Spleen (tissue), 7 donors: ENCODE data around the gene PRDM16.

ENCODE experiments used
- POLR2A ChIP-seq, 3 donors: fragments of 450-650 bp; IDR thresholded peaks; one replicate each; pipeline ENCODE4 v1.5.1; 2017; ENCODE audit warnings: antibody characterized with exemption in 3 of 3, mild to moderate bottlenecking in 1 of 3
- POLR2AphosphoS5 ChIP-seq, 3 donors: sonication (generic); formaldehyde crosslinking; IDR thresholded peaks; one replicate each; pipeline ENCODE4 v1.5.1; 2017; ENCODE audit warnings: antibody characterized with exemption in 3 of 3
- TF ChIP-seq, protein P1 (sequence below), 11 experiments: fragments of 200-600 bp in 7 of 11; fragments of 450-650 bp in 4 of 11; sonication (generic) in 4 of 11; IDR thresholded peaks in 8 of 11; conservative IDR thresholded peaks in 3 of 11; 1 replicate in 7 of 11; 2 replicates in 4 of 11; pipeline versions ENCODE4 v1.4.0 to v1.8.0; 2016 to 2021; ENCODE audit warnings: antibody characterized with exemption in 11 of 11, inconsistent platforms in 4 of 11, mild to moderate bottlenecking in 1 of 11
- donor health status: DM: no; HTN: no; CAD: no; lungs with moderate emphysema.
- donor health status: DM: no; HTN: no; CAD: no.
- donor health status: DM: no; HTN: no; CAD: no.

DNA sequence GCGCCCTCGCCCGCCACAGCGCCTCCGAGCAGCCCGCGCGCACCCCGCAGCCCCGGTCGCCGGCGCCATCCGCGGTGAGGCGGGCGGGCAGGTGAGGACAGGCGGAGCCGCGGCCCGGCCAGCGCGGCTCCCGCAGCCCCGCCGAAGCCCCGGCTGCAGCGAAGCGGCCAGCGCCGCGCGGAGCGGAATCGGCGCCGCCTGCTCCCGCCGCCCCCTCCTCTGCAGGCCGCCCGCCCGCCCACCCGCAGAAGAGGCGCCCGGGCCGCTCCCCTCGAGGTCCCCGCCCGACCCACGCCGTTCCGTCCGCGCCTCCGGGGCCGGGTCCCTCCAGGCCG lies 1.3 kb downstream of the PRDM16 start:
- TF ChIP-seq, protein P1, sequence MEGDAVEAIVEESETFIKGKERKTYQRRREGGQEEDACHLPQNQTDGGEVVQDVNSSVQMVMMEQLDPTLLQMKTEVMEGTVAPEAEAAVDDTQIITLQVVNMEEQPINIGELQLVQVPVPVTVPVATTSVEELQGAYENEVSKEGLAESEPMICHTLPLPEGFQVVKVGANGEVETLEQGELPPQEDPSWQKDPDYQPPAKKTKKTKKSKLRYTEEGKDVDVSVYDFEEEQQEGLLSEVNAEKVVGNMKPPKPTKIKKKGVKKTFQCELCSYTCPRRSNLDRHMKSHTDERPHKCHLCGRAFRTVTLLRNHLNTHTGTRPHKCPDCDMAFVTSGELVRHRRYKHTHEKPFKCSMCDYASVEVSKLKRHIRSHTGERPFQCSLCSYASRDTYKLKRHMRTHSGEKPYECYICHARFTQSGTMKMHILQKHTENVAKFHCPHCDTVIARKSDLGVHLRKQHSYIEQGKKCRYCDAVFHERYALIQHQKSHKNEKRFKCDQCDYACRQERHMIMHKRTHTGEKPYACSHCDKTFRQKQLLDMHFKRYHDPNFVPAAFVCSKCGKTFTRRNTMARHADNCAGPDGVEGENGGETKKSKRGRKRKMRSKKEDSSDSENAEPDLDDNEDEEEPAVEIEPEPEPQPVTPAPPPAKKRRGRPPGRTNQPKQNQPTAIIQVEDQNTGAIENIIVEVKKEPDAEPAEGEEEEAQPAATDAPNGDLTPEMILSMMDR (IDR thresholded peaks at IDR 0.05 in 8 of 11, conservative IDR thresholded peaks at IDR 0.05 in 3 of 11): no peak
- no peak for TF ChIP-seq POLR2A (IDR thresholded peaks at IDR 0.05)
- no peak for TF ChIP-seq POLR2AphosphoS5 (IDR thresholded peaks at IDR 0.05)
